ENCODE data around the gene DGKE.

The DGKE gene

DNA sequence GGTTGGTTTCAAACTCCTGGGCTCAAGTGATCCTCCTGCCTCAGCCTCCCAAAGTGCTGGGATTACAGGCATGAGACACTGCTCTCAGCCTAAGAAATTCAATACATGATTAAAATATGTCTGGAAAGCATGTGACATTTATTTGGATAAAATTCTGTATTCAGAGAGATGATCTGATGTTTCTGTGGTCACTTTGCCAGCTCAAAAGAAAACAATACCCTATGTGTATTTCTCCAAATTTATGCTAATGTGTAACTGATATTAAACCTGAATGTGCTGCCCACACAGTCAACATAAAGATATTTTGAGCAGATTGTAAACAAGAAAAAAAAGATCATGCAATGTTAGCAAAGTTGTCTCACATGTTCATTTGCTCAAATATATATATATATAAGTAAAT, 16.9 kb upstream of the DGKE start:
- FAIRE-seq, result no peak

- no peak for FAIRE-seq
These were observed 14.9 kb upstream of the DGKE start for GRCh38 chr17:56819030-56819429.

DNA sequence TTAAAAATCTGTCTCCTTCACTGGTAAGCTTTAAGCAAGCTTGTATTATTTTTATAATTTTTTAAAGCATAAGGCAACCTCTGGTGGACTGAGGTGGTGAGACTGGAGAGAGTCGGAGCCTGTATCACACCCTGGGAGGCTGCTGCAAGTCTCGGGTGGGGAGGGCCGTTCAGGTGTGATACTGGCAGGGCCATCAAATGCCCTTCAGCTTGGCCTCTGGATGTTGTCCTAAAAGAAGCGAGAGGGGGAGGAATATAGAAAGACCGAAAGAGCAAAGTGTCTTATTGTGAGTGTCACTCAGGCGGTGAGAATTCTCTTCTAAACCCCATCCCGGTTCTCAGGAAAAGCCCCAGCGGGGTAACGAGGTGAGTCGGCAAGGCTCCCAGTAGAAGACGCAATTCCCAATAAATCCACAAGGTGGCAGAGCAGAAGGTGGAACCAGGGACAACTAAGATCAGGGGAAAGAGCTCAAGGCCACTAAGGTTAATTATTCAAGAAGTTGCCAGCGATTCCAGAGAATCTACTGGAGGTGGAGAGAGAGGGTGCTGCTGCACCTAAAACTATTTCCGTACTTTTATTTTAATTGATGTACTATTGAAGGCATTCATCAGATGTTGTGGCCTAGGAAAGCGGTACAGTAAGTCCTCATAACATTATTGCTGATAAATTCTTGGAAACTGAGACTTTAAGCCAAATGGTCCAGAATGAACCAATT, 14.4 kb upstream of the DGKE start:
- FAIRE-seq, result no peak

DNA sequence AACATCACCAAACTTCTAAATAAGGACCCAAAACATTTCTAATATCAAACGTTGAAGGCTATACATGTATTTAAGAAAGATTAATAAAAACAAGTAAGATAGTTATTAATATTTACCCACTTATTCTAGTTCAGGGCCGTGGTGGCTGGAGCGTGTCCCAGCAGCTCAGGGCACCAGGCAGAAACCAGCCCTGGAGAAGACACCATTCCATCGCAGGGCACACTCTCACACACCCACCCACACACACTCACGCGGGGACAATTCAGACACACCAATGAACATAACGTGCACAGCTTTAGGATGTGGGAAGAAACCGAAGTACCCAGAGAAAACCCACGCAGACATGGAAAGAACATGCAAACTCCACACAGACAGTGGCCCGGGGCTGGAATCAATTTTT, 13.7 kb upstream of the DGKE start:
- no peak for FAIRE-seq

DNA sequence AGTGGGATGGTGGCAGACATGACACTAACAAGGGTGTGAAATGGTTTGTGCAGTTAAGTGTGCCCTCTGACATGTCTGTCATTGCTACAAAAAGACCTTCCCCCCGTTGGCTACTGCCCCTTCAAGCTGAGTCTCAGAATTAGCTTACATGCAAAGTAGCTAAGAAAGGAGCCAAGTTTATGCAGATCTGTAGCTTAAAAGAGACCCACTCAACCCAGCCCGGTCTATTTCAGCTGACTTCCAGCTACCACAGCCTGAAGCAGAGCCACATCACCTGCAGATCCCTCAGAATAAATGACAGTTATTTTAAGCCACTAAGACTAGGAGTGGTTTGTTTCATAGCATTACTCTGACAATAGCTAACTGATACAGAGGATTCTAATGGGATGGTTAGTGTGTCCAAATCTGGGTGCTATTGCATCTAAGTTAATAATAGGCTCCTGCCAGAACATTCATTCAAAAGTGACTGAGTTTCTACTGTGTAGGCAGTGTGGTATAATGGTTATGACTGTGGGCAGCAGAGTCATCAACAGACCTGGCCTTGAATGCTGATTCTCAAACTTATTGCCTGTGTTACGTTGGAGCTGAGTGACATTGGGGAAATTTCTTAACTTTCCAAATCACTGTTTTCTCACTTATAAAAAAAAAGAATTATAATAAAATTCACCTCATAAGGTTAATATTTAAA, 12.0 kb upstream of the DGKE start:
- no peak for FAIRE-seq

- no peak for FAIRE-seq
These were observed 11.2 kb upstream of the DGKE start for GRCh38 chr17:56822725-56823124.

- no peak for FAIRE-seq
These were observed 10.1 kb upstream of the DGKE start for GRCh38 chr17:56823848-56824247.

DNA sequence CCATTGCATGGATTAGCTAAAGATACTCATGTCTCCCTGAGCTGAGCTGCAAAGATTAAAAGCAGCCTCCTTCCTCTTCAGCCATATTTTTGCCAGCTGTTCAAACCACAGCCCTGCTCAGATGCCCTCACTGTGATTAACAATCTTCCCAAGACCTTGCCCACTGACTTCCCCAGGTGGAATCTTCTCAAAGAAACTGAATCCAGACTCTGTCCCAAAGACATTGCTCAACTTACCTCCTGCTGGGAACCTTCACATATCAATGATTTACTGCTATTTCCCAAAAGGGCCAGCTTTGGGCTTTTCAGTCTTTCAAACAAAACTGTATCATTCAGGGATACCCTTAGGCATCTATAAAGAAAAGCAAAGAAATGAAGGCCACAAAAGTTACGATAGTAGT, 9.4 kb upstream of the DGKE start:
- no peak for FAIRE-seq

DNA sequence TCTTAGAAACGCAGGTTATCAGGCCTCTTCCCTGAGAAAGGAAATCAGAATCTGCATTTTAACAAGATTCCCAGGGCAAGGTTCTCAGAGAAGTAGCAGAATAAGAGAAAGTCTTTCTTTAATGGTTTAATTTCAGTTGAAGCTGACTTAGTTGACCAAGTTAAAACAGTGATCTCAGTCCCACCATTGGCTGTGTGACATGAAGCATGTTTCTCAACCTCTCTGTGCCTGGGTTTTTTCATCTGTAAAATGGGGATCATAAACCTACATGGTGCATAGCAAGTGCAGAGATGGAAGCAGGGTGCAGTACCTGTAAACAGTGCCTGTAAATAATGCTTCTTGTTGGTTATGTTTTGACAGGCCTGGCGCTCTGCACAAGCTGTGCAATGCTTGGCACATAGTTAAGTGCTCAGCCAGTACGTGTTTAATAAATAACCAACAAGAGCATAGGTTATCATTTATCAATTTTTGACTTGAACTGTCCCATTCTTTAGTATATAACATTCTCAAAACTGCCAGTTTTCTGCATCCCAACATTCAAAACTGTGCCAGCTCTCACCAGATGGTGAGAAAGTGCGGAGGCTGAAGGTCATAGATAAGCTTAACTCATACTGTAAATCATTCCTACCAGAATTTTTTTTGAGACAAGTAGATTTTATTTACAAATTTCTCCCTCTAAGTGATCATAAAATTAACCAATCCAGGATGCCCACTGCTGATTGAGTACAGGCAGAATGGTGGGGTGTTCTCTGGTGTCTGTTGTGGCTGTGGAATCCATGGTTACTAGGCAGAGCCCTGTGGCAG, 7.1 kb upstream of the DGKE start:
- FAIRE-seq, result no peak

GRCh38 chr17:56830726-56831368, 3.1 kb upstream of the DGKE start:
- no peak for FAIRE-seq

- FAIRE-seq, result no peak
These were observed 2.4 kb upstream of the DGKE start for GRCh38 chr17:56831369-56832095.

- FAIRE-seq, result no peak
These were observed 1.5 kb upstream of the DGKE start for GRCh38 chr17:56832446-56832845.

DNA sequence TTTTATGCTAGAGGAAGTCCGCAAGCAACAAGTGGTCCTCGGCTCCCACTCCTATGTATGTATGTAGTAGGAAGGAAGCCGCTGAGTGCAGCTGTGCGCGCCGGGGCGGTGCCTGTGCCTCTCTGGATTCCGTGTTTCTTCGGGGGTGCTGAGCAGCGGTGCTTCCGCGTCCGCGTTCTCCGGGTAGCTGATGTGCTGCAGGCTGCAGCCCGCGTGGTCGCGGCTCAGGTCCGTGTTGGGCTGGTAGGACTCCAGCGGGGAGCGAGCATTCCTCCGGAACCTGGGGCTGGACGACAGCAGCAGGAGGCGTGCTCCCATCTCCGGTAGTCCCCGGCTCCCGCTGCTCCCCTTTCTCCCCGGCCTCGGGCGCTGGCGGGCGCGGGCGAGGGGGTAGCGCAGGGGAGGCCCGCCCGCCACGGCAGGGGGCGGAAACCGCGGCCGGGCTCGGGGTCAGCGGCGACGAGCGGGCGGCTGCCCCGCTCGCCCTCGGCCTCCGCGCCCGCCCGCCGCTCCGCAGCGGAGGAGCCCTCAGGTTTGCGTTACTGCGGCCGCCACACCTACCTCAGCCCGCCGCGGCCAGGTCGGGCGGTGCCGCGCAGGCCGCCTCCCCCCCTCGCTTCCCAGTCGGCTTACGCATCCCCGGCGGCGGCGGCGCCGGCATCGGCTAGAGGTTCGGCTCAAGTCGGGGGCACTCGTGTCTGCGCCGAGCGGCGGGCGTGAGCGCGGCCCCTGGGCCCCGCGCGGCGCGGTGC, 718 bp upstream of the DGKE start:
- no peak for FAIRE-seq

DNA sequence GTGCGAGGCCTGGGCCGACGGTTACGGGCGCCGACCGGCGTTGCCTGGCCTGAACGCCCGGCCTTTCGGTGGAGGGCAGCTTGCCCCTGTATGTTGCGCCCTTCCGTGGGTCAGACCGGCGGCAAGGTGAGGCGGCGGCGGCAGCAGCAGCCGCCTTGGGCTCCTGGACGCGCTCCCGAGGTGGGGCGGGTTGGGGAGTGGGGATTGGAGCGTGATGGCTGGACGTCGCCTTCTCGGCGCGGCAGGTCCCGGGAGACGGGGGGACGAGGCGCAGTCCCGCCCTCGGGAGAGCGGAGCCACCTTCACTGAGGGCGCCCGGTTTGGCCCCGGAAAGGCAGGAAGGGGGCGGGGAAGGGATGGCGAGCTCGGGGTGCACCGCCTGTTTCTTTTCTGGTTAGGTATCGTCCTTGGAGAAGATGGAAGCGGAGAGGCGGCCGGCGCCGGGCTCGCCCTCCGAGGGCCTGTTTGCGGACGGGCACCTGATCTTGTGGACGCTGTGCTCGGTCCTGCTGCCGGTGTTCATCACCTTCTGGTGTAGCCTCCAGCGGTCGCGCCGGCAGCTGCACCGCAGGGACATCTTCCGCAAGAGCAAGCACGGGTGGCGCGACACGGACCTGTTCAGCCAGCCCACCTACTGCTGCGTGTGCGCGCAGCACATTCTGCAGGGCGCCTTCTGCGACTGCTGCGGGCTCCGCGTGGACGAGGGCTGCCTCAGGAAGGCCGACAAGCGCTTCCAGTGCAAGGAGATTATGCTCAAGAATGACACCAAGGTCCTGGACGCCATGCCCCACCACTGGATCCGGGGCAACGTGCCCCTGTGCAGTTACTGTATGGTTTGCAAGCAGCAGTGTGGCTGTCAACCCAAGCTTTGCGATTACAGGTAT, 671 bp downstream of the DGKE start:
- no peak for FAIRE-seq

DNA sequence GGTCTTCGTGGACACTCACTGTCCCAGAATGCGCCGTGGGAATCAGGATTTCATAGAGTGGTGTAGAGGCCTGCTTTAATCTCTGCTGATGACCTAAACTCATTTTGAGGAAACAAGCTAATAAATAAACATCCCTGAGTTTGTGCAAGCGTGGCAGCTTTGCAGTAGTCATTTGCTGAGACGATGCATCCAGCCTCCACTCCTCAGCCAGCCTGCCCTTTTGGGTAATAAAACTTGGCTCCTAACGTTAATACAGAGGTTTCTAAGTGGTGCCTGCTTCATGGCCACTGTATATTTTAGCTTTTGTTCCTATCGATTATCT, 1.3 kb downstream of the DGKE start:
- FAIRE-seq, result no peak

DNA sequence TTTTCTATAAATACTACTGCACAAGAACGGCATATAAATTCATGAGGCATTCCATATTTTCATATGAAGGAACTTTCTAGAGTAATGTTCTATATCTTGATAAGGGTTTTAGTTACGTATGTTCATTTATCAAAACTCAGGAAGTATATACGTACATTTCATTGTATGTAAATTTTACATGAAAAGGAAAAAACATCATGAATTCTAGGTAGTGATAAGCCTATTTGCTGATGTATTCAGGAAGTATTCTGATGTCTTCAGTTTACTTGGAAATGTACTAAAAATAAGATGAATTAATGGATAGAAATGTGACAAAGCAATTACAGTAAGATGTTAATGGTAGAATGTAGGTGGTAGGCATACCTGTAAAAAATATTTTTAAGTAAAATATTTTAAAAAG, 4.7 kb downstream of the DGKE start:
- no peak for FAIRE-seq

DNA sequence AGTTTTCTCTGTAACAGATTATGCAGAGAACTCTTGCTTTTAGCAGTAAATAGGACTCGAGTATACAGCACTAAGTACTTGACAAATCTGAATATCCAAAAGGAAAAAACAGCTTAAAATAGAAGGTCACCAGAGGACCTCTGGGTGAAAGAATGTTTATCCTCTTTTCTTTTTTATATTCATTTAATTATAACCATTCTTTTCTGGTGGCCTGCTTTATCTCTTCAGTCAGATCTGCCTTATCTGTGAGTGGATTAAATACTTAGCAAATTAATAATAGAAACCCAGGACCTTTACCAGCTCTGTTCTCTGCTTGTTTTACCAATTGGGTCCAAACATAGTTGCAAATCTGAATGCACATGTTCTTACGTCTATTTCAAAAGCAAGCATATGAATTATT, 8.6 kb downstream of the DGKE start:
- FAIRE-seq, result no peak

- FAIRE-seq, result no peak
These were observed 12.0 kb downstream of the DGKE start for GRCh38 chr17:56845934-56846333.

GRCh38 chr17:56847106-56847505, 13.2 kb downstream of the DGKE start:
- FAIRE-seq, result no peak

DNA sequence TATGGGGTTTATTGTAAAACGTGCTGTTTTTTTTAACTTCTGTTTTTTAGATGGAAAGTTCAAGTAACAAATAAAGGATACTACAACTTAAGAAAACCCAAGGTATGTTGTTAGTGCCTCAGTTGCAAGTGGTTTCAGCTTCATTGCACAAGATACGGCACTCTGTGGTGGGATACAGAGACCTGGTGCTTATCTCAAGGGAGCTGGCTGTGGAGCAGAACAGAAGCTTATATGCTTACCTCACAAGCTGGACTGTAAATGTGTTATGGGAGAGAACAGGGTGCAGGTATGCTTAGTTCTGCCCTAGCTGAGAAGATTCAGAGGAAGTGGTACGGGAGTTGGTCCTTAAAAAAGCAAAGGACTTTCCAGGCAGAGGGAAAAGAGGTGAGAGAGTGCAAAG, 15.2 kb downstream of the DGKE start:
- no peak for FAIRE-seq

DNA sequence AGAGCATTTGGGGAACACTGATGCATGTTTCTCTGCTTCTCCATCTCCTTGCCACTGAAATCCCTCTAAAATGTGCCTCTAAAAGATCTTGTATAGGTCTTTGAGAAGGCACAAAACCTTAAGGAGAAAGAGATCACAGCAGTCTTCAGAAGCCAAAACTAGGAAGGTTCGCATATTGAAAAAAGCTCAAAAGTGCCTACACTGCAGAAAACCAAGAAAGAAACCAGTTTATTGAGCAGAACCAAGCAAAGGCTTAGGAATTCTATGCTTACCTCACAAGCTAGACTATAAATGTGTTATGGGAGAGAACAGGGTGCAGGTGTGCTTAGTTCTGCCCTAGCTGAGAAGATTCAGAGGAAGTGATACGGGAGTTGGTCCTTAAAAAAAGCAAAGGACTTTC, 16.6 kb downstream of the DGKE start:
- FAIRE-seq, result no peak

All from endometrium (tissue), 2 donors.